GF-D8 (cell line): Measurements from ENCODE around the gene FOXN1.

Source experiments
- DNase-seq: peaks from one replicate; lab custom pipeline; 2025; lab: John Stamatoyannopoulos, UW

The FOXN1 gene

DNA sequence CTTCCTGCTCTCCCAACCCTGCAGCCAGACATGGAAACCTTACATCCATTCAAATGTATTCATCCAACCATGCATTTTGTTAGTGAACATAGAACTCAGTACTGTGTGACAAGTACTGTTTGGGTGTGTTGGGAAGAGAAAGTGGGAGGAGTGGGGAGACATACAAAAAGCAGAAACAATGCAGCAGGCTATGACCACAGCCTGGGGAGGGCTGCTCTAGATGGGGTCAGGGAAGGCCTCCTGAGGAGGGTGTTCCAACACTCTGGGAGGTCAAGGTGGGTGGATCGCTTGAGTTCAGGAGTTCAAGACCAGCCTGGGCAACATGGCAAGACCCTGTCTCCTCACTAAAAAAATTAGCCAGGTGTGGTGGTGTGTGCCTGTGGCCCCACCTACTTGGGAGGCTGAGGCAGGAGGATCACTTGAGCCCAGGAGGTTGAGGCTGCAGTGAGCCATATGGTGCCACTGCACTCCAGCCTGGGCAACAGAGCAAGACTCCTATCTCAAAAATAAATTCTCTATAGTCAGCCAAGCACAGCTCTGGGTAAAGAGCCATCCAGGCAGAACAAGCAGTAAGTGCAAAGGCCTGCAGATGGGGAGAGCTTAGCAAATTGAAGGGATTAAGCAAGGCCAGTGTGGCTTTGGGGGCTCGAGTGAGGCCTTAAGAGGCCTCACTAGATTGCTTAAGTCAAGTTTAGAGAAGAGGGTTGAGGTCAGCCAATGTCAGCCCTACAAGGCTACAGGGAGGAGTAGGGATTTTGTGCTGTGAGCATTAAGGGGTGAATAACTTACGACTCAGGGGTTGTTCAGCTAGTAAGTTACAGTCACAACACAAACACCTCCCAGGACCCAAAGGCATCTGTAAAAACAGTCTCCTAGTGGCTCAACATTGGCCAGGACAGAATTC, 27.2 kb upstream of the FOXN1 start:
- no peak for DNase-seq

DNA sequence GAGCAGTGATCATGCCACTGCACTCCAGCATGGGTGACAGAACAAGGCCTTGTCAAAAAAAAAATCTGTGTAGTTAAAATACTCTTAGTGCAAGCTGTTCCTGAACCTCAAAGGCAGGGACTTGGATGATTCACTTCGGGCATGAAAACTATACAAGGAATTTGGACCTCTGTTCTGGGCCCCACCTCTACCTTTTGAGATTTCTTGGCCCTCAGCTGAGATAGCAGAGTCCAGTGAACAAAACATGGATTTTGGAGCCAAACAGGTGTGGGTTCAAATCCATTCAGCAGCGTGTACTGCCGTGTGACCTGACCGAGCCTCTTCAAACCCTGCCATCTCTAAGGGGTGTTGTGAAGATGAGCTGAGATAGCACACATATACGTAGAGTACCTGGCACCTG, 25.9 kb upstream of the FOXN1 start:
- no peak for DNase-seq

DNA sequence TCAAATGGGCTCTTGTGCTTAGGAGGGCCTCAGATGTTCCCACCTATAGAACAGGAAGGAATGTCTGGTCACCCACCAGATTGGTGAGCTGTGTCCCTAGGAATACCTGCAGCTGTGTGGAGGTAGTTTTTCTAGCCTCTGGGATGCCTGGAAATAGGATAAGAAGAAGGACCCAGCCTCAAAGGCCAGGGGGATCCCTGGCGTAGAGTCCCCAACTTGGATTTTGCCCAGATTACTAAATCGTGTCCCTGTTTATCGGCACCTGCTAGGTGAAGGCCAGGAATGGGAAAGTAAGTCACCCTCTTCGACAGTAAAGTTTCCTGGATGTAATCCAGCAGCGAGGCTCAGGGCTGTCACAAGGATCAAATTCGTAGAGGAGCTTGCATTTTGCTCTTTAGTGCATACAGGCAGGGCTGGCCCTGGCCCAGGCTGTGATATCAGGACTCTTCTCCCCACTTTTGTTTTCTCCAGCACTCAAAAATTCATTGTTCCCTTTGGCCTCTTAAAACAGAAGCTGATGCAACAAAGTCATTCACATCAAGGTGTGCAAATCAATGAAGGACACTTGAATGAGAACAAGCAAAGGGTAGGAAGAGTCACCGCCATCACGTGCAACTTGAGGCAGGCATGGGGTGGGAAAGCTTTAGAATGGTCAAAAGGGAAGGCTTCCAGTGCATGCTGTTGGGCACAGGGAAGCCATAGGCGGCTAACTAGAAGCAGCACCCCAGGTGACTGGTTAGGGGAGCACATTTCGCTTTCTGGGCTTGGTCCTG, 25.2 kb upstream of the FOXN1 start:
- DNase-seq = no peak

DNA sequence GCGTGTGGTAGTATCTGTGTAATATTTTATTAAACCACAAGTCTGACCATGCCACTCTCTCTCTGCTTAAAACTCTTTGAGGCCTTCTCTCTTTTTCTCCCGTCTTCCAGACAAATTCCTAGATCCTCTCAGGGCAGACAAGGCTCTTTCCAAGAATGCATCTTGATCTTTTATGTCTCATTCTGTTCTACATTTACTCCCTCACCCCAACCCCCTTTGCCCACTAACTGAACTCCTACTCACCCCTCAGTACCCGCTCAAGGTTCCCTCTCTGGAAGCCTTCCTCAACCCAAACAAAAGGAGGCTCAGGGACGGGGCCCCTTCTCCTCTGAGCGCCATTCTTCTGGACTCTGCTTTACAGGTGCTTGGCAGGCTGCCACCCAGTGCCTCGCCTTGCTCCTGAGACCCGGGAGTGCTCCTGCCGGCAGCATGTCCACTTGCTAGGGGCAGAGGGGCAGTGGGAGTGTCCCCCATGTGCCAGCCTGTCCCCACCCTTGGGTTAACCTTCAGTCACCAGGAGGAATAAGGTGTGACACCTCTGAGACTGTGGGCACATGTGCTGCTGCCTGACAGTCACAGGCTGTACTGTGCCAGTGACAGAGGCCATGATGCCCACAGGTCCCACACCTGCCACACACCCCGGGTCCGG, 23.5 kb upstream of the FOXN1 start:
- no peak for DNase-seq

DNA sequence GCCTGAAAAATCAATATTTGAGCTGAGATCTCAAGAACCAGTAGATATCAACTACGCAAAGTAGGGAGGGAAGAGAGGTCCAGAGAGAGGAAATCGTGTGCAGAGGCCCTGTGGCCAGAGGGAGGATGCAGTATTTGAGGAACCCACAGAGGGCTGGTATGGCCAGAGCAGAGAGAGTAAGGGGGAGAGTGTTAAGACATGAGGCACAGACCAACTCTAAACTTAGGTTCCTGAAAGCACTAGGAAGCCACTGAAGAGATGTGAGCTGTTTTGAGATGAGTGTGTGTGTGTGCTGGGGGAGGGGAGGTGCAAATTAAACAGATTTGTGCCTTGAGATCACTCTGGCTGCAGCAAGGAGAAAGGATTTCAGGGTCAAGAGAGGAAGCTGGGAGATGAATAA, 21.9 kb upstream of the FOXN1 start:
- DNase-seq = no peak

DNA sequence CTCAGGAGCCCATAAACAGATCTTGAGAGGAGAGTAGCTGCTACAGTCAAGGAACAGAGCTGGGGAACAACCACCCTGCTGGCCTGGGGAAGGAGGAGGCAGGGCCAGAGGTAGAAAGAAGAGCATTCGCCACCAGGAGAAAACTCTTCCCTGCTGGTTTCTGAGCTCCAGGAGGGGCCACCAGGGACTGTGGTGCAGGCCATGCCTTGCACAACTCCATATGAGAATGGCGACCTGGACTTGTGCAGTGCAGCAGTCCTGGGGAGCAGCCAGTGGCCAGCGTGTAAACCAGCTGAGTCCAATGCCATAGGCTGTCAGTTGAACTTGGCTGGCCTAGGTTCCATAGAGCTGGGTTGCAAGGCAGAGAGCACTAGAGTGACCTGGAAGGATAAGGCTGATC, 21.1 kb upstream of the FOXN1 start:
- DNase-seq = no peak

DNA sequence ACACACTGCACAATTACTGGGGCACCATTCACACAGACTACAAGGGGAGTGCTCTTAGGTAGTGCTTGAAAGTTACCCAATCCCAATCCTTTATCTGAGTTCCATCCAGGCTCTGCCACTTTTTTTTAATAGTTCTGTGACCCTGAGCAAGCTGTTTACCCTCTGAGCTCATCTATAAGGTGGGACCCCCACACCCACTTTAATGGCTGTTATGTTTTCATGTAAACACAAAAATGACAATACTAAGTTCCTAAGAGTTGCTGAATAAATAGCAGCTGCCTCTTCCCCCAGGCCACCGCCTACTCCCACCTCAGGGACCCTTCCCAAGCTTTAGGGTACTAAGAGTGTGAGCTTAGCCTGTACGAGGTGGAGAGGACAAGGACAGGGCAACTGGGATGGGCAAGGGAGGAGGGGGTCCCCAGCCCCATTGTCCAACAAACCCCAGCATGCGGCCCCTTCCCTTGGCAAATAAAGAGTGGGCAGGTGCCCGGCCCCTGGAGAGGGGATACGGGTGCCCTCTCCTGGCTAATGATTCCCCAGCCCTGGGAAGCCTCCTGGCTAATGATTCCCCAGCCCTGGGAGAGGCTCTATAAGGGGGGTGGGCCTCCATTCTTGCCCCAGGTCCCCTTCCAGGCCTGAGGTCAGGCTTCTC, 18.1 kb upstream of the FOXN1 start:
- no peak for DNase-seq

DNA sequence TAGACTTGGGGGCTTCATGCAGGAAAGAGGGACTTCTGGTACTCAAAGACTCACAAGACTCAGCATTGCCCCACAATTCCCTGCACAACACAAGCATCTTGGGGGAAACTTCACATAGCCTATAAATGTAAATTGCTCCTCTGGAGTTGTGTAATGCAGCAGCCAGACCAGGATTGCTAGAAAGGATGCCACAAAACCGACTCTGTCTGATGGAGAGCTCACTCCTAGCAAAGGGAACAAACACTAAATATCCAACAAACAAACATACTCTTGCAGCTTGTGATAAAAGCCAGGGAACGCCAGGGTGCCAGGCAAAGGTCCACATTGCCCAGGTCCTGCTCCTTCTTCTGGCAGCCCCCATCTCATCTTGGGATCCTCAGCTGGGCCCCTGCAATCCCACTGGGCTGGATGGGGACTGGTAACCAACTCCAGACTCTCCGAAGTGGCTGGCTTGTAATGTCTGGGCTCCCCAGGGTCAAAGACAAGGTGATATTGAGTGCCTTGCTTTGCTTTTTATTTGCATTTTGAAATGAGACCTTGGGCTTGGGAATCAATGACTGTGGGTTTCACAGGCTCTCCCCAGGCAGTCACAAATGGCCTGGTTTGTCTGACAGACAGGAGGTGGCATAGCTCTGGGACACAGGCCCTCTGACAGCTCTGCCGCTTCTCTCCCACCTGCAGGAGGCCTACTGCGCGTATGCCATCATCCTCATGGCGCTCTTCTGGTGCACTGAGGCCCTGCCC, 17.4 kb upstream of the FOXN1 start:
- DNase-seq = no peak

DNA sequence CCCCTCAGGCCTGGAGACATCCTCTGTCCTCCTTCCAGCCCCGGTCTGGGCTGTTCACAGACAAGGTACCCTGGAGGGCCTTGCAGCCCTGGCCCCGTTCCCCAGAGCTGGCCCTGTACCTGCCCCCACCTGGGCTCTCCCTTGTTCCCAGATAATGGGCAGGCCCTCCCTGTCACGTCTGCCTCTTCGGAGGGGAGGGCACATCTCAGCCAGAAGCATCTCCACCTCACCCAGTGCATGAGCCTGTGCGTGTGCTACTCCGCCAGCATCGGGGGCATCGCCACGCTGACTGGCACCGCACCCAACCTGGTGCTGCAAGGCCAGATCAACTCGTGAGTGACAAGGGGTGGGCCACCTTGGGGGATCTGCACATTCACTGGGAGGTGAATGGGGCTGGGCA, 14.9 kb upstream of the FOXN1 start:
- DNase-seq = no peak

DNA sequence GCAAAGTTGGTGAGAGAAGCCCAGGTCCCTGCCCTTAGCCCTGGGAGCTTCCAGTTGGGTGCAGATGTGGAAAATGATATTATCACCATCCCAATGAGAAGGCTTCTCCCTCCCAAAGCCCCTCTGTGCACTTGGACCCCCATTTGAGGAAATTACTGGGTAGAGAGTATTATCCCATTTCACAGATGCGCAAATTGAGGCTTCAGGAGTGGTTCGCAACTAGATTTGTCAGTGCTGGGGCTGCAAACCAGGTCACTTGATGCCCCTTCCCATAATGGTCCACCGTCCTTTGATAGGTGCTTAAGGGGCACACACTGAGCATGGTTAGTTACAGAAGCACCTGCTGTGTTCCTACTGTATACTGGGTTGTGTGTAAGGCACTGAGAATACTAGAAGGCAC, 14.3 kb upstream of the FOXN1 start:
- DNase-seq = no peak

DNA sequence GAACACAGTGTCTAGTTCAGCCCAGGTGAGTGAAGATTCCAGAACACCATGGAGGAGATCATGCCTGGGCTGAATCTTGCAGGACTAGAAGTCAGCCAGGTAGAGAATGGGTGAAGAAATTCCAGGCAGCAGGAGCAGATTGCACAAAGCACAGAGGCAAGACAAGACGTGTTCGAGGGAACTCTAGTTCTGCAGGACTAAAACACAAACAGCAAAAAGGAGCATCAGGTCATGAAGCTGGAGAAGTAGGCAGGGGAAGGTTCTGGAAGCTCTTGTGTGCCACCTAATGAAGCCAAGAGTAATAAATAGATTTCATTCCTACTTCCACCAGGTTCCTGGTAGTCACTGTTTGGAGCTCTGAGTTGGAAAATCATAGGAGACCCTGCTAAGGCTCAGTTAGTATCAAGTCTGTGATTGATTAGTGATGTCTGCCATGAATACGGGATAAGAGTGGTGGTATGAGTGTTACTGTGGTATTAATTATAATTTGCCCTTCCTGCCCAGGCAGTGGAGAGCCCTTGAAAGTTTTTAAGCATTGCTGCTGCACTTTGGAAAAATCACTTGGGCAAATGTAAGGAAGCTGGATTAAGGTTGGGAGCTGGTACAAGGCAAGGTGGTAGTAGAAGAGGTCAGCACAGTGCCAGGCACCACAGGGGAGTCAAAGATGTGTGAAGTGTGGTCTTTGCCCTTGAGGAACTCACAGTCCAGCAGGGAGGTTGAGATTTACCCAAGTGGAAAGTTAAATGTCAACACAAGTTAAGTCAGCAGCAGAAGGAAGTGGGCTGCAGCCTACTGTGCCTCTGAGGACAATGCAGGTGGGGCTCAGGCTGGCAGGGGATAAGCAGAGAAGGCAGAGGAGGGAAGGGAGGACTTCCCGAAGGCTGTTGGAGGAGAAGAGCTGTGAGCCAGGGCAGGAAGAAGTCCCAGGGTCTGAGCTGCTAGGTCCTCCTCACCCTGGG, 13.5 kb upstream of the FOXN1 start:
- no peak for DNase-seq

DNA sequence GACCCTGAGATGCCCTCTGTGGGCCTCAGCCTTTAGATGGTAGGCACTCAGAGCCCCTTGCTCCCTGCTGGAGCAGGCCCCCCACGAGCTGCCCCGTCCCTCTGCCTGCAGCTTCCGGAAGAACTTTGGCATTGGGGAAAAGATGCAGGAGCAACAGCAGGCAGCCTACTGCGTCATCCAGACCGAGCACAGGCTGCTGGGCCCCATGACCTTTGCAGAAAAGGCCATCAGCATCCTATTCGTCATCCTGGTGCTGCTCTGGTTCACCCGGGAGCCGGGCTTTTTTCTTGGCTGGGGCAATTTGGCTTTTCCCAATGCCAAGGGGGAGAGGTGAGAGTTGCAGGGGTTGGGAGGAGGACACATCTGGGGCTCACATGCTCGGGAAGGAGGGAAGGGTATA, 12.7 kb upstream of the FOXN1 start:
- DNase-seq = no peak

DNA sequence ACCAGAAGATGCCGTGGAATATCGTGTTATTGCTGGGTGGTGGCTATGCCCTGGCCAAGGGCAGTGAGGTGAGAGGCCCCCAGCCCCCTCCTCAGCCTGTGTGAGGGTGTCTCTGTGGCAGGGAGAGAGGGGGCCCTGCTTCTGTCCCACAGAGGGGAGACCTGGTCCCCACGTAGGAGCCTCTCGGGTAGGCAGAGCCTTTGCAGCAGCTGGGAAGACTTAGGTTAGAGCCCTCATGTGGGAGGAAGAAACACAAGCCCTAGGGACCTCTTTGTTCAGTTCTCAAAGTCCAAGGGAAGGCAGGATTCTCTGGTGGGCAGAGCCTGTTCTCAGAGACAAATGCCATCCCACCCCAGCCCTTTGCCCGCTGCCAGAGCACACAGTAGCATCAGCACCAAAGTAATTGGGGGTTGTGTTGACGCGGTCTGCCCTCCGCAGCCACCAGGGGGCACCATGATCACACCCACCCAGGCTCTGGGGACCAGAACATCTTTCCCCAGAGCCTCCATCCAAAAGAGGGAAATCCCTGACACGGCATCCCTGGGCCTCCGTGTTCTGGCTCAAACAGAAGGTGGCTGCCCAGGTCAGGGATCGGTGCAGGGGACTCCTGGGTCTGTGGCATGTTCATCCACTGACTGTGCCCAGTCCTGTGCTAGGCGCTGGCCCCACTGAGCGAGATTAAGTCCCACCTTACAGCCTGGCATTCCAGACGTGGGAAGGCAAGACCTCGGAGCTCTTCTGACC, 11.5 kb upstream of the FOXN1 start:
- no peak for DNase-seq

DNA sequence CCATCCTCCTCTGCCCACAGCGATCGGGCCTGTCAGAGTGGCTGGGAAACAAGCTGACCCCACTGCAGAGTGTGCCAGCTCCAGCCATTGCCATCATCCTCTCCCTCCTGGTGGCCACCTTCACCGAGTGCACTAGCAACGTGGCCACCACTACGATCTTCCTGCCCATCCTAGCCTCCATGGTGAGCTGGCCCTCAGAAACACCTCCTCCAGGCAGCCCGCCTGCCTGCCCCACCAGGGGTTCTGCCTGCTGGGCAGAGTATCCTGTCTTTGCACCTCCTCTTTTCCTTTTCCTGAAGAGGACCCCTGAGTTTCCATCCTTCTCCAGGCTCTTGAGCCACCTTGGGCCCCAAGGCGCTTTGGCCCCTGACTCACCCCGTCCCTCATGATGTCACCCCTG, 10.5 kb upstream of the FOXN1 start:
- no peak for DNase-seq

DNA sequence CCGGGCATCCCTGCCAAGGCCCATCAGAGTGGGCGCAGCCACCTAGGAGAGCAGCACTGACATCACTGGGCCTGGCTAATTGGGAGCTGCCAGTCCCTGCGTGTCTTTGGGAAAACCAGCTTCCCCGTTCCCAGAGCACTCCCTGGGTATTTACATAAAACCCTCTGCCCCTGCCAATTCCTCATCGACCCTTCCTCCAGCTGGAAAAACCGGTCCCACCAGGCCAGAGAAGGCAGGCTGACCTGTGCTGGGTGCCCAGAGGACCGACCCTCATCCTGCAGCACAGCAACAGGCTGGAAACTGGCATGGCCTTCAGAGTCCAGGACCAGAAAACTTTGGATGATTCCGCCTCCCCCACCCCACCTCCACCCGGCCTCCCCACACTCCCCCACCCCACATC, 8.2 kb upstream of the FOXN1 start:
- no peak for DNase-seq

DNA sequence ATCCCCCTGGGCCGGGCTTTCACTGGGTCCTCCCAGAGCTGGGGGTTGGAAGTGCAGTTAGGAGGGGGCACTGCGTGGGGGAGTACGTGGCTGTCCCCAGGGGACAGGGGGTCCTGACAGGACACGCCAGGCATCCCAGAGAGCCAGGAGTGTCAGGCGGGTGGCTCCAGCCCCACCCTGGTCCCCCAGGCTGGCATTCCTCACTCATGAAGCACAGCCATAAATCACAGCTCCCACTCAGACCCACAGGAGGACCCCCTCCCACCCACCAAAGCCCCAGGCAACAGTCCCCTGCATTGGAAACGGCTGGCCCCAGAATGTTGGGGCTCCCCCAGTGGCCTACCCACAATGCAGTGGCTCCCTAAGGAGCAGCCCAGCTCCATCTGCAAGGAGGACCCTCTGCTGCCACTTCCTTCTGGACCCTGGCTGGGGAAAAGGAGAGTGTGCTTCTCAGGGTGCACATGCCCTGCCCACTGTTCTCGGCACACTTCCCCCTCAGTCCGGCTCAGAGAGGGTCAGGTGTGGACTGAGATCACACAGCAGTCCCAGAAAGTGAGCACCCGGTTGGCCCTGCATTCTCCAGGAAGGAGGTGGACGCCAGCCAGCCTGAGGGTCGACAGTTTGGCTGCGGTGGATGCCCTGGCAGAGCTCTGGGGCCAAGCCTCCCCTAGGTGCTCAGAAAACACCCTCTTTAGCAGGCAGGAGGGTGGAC, 7.3 kb upstream of the FOXN1 start:
- no peak for DNase-seq

DNA sequence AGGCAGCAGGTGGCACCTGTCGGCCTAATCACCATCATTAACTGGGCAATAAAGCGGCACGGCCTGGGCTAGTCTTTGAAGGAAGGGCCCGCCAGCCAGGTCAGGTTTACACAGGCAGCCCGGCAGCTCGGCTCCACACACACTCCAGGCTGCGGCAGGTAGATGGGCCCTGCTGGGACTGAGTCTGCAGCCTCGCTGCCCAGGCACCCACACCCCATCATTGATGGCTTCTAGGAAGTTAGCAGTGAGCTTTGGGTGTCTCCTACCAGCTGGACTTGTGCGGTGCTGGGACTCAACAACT, 6.8 kb upstream of the FOXN1 start:
- no peak for DNase-seq

DNA sequence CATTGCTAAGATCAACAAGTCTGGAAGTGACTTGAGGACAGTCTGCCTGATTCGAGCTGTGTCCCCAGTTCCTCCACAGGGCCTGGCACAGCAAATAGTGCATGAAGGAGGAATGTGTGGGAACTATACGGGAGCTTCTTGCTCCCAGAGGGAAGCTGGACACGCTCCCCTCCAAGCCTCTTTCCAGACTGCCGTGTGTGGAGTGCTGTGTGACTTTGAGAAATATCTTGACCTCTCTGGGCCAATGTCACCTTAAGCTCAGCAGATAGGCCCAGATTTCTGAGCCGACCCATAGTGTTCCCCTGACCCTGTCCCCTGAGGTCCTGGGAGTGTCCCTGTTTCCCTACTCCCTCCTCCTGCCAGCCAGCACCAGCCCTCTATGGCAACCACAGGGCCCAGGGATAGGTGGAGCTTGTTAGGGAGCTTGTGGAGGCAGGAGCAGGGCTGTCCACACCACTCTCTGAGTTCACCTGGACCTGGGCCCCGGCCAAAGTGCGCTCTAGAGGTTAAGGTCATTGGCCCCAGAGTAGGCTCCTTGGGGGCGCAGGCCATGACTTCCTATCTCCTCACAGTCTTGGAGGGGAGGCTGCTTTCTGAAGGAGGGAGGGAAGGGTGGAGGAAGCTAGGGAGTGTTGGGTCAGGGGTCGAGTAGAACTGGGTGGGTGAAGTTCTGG, 6.3 kb upstream of the FOXN1 start:
- no peak for DNase-seq
